ENCODE results near the gene HIVEP3. TPM values are rescaled to one million over a fixed set of nuclear protein-coding genes. Genes with fewer than 3 reads are reported as not detected.

Gene HIVEP3
- total RNA-seq, 1 experiment from 2014 or later = 1.4 TPM

GRCh38 chr1:41848216-41848952 is 70.3 kb downstream of the HIVEP3 start:
- Histone ChIP-seq H3K14ac (ENCODE audit: insufficient read depth, low read length) (no peak overlapping the region), H2AK5ac (ENCODE audit: insufficient read length, low read length) (no peak overlapping the region), H4K8ac (replicated peaks; ENCODE audit: insufficient read length, low read depth, low read length) (no peak overlapping the region), H2BK20ac (ENCODE audit: low read depth, low read length, poor library complexity, severe bottlenecking) (no peak overlapping the region), H4K5ac (ENCODE audit: insufficient read length, low read depth, low read length) (no peak overlapping the region), H3K56ac (ENCODE audit: insufficient read length, low read depth, low read length) (no peak overlapping the region), H2AFZ (ENCODE audit: low read length) (no peak overlapping the region), H3K4ac (ENCODE audit: low read depth, low read length) (no peak overlapping the region), H2BK12ac (ENCODE audit: insufficient read length, low read depth, low read length) (no peak overlapping the region), H3K27me3 (ENCODE audit: insufficient read depth, low read length) (no peaks in the 10 kb centered on the region), H3K4me1 (ENCODE audit: insufficient read depth, low read length) (peaks cover 4% of the 10 kb centered on the region; the same call in 1 of the 2 replicates), H3K27ac (ENCODE audit: insufficient read length, low read depth, low read length) (no peak overlapping the region), H2BK5ac (ENCODE audit: insufficient read length, low read length) (no peak overlapping the region), H3K79me1 (ENCODE audit: insufficient read depth, low read depth, low read length, poor library complexity, severe bottlenecking) (no peaks in the 10 kb centered on the region), H4K20me1 (ENCODE audit: control insufficient read depth, insufficient read depth, insufficient read length) (no peaks in the 10 kb centered on the region), H3K9me3 (ENCODE audit: control insufficient read depth, low read depth, low read length) (no peaks in the 10 kb centered on the region), H3K18ac (ENCODE audit: insufficient read length, low read depth, low read length) (no peak overlapping the region), H3K79me2 (ENCODE audit: insufficient read depth, low read length) (no peaks in the 10 kb centered on the region), H4K91ac (ENCODE audit: insufficient read length, low read depth, low read length) (no peak overlapping the region), H2BK120ac (ENCODE audit: low read depth, low read length, poor library complexity, severe bottlenecking) (no peak overlapping the region), H3K9ac (ENCODE audit: extremely low read depth, insufficient read length, low read length) (no peak overlapping the region), H3K23ac (ENCODE audit: insufficient read length, low read depth, low read length) (no peak overlapping the region), H3K4me2 (ENCODE audit: insufficient read depth, insufficient read length, low read length) (no peak overlapping the region), H3K23me2 (ENCODE audit: insufficient read length, low read depth, low read length, poor library complexity, severe bottlenecking) (no peaks in the 10 kb centered on the region), H3T11ph (ENCODE audit: low read length) (no peak overlapping the region), H2BK15ac (ENCODE audit: low read depth, low read length) (no peak overlapping the region)
- TF ChIP-seq CTCF (conservative IDR thresholded peaks at IDR 0.05) = no peak
- Mint-ChIP-seq H3K36me3 (ENCODE audit: insufficient read depth in 1 of 3, low read depth in 3 of 3) (no peaks in the 10 kb centered on the region), H3K9me3 (no peaks in the 10 kb centered on the region), H3K4me1 (peaks cover 16% of the 10 kb centered on the region in 2 experiments), H3K27ac (no peak overlapping the region), H3K27me3 (ENCODE audit: low read depth) (peaks cover 5% of the 10 kb centered on the region), H3K4me3 (no peak overlapping the region; a peak in 1 of 5 replicates)
- WGBS (ENCODE audit: extremely low coverage, insufficient read length, low lambda C conversion rate) = no CpG with 5 or more reads among the region's 7 CpGs
- DNase-seq = no peak

All from H9 (cell line).